HG03066 (cell line): ENCODE measurements around the gene SPPL3.
"Not testable (repeated sequence)": the region's sequence is repeated elsewhere in the genome, so short reads cannot be mapped to it uniquely, and the experiment has no call there.

ENCODE experiments used
- ATAC-seq: cut with Tn5 transposase; IDR thresholded peaks from one replicate; pipeline ENCODE4 v1.9.1; 2021; ENCODE audit warnings: low read depth; ENCODE audit not compliant: unreplicated experiment

The SPPL3 gene

DNA sequence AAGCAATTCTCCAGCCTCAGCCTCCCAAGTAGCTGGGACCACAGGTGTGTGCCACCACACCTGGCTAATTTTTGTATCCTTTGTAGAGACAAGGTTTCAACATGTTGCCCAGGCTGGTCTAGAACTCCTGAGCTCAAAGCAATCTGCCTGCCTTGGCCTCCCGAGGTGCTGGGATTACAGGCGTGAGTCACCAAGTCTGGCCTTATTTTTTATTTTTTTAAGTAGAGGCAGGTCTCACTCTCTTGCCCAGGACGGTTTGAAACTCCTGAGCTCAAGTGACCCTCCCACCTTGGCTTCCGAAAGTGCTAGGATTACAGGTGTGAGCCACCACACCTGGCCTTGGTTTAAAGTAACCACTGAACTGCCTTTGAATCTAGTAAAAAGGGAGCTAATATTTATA, 56.8 kb downstream of the SPPL3 start:
- peak; percentile 20 for ATAC-seq

DNA sequence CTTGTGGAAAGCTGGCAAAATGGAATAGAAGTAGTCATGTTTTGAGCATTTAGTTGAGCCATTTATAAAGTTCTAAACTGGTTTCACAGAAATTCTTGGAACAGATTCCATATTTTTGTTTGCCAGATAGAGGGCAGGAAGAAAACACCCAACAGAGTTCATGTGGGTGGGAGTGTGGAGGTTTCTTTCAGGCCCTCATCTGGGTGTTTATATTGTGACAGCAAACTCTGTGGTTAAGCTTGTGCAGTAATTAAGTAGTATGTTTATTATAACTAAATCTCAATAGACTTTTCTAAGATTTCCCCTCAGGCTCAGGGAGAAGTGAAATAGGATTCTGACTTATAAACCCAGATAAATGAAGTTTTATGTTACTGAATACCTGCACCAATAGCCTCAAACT, 57.4 kb downstream of the SPPL3 start:
- no peak for ATAC-seq

DNA sequence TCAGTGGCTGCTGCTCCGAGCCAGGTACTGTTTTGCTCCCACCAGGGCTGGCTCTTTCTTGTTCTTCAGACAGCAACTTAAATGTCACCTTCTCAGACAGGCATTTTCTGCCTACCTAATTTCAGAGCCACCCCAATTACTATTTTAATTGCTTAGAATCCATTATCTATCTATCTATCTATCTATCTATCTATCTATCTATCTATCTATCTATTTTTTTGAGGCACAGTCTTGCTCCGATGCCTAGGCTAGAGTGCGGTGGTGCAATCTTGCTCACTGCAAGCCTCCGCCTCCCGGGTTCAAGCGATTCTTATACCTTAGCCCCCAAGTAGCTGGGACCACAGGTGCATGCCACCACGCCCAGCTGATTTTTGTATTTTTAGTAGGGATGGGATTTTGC, 58.5 kb downstream of the SPPL3 start:
- ATAC-seq = no peak

DNA sequence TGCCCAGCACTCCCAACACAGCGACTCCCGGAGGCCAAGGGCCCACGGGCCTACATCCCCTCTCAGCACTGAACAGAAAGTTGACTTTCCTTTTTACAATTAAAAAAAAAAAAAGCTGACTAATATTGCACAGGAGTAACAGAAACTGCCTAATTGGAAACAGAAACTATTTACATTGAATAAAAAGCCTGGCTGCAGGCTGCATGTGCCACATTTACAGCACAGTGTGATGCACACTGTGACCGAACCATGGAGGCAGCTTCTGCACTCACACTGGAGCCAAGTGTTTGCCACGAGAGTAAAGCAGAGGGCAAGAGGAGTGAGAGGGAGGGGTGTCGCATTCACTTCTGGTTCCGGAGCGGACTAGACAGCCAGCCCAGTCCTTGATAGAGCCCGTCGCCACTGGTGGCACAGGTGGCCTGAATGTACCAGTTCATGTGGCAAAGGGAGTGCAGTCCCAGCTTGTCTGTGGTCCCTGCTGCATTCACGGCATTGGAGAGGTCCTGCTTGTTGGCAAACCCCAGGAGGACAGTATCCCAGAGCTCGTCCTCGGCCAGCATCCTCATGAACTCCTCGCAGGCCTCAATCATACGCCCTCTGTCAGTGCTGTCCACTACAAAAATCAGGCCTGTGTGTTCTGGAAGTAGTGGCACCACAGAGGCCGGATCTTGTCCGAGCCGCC, 59.2 kb downstream of the SPPL3 start:
- no peak for ATAC-seq

DNA sequence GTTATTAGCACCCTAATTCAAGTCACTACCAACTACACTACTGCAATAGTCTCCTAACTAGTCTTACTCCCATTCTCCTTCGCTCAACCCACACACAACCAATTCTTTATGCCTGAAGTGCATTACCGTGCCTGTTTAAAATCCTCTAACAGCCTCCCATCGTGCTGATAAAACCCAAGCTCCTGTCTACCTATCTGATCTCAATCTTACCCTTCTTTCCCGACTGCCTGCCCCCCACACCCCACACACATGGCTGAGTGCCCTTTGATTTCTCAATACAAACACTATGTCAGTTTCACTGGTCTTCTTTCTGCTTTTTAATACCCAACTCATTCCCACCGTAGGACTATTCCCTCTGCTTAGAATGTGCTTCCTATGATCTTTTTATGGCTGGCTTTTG, 59.9 kb downstream of the SPPL3 start:
- ATAC-seq = no peak

DNA sequence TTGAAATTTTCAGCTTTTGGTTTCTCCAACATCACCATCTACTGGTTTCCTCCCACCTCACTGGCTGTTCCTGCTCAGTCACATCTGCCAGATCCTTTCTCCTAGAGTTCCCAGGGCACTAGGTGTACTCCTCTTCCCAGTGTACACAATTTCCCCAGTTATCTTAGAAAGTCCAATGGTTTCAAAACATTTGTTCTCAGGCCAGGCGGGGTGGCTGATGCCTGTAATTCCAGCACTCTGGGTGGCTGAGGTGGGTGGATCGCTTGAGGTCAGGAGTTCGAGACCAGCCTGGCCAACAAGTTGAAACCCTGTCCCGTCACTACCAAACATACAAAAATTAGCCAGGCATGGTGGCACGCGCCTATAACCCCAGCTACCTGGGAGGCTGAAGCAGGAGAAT, 60.7 kb downstream of the SPPL3 start:
- ATAC-seq = no peak

DNA sequence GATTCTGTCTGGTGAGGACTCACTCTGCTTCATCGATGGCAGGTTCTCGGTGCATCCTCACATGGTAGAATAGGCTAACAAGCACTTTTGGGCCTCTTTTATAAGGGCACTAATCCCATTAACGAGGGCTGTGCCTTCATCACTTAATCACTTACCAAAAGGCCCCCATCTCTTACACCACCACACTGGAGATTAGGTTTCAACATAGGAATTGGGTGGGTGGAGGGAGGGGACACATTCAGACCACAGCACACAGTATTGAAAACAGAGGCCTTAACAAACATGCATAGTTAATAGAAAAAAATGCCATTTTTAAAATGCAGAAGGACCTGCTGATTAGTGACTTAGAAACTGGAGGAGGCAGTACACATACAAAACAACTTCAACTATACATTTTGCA, 61.6 kb downstream of the SPPL3 start:
- ATAC-seq = no peak

DNA sequence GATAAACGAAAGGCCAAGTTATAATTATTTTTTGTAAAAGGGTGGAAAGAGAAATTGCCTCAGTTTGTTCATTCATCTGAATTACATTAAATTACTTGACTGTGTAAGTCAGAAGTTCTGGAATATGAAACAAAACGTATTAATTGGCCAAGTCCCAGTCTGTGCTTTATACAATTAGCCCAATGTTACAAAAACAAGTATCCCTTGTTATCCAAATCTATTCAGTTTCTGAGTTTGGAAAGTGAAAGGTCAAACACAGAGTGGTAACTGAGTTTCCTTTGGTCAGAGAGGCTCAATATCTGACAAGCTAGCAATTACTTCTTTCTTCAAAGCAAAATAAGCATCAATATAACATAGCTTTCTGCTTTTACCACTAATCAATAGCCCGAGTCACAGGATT, 62.6 kb downstream of the SPPL3 start:
- no peak for ATAC-seq

DNA sequence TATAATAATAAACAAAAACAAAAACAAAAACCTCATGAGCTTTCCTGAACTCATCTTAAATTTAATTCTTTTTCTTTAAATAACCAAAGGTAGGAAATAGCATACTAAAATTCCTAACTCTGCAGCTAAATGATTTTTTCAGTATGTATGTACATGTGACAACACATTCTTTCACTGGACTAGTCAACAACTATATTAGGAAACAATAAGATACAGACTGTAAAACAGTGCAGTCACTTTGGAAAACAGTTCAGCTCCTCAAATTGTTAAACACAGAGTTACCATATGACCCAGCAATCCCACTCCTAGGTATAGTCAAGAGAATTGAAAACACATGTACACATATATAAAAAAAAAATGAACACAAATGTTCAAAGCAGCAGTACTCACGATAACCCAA, 64.7 kb downstream of the SPPL3 start:
- ATAC-seq = no peak

DNA sequence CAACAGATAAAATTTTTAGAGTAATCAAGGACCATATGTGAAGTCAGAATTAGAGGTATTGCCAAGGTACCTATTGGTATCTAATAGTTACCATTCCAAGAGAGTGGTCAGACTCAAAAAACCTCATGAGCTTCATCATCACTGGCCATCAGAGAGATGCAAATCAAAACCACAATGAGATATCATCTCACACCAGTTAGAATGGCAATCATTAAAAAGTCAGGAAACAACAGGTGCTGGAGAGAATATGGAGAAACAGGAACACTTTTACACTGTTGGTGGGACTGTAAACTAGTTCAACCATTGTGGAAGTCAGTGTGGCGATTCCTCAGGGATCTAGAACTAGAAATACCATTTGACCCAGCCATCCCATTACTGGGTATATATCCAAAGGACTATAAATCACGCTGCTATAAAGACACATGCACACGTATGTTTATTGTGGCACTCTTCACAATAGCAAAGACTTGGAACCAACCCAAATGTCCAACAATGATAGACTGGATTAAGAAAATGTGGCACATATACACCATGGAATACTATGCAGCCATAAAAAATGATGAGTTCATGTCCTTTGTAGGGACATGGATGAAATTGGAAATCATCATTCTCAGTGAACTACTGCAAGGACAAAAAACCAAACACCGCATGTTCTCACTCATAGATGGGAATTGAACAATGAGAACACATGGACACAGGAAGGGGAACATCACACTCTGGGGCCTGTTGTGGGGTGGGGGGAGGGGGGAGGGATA, 65.4 kb downstream of the SPPL3 start:
- not testable (repeated sequence) for ATAC-seq

DNA sequence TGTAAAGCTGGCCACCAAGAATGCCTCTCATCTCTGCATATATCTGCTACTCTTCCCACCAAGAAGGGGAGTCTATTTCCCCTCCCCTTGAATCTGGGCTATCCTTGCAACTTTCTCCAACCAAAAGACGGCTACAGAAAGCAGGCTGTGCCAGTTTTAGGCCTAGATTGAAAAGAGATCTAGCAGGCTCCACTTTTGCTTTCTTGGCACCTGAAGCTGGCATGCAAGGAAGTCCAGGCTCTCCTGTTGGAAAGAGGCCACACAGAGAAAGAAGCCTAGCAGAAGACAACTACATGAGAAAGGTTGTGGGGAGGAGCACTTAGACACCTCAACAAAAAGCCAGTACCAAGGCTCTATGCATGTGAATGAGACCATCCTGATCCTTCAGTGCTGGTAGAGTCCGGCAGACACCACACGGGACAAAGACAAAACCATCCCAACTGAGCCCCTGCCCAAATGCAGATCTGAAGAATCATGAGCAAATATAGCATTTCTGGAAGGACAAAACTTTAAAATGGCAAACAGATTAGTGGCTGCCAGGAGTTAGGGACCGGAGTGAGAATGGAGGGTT, 68.0 kb downstream of the SPPL3 start:
- ATAC-seq = no peak

DNA sequence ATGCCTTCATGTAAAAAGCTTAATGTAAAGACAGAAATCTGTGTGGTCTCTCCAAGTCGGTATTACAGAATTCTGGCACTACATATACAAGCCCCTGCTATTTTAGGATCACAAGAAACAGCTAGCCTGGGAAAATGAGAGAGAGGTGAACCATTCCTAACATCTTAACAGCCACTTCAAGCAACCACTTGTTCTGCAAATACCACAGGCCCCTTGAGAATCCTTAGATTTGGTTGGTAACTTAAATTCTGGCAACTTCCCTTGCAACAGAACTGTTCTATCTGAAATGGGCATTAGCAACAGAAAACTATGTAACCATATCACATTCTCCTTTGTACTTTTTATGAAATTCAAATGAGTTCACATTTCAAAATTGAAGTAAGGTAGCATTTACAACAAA, 68.5 kb downstream of the SPPL3 start:
- no peak for ATAC-seq

DNA sequence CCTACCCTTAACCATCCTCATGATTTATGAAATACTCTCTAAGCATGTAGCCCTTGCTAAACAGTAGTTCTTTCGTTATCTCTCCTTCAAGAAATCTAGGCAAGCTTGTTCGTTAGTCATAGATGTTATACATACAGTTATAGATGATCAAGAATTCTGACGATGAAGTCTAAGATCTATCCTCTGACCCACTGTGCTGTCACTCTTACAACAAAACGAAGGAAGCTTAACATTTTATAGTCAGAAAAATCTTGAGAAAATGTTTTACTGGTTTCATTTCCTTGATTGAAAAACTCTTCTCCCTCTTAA, 68.9 kb downstream of the SPPL3 start:
- ATAC-seq = no peak

DNA sequence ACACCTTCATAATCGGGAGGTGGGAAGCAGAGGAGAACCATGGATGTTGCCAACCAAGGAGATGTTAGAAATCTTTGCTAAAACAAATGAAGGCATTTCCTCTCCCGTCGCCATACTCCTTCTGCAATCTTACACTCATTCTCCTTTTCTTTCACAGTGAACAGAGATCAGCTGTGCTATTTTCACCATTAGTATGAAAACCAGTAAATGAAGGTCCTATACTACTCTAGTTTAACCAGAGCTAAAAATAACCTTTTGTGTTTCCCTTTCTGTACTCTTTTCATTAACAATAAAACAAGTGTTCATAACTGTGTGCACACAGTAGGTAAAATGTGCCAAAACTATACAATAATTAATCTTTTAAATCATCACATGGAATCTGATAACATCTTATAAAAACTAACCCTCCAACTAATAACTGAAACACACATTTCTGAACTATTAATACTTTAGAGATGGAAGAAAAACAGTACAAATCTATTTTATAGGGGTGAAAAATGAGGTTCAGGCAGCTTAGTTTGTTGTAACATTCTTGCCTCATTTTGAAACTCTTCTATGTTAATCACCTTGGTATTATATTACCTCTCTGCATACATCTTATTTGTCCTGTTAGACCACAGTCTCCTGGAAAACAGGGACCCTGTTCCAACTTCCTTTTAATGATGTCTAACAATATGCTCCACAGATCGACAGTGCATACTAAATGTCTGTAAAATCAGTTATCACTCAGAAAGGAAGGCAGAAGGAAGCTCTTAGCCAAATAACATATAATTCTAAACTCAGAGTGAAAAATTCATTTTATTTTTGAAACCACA, 69.5 kb downstream of the SPPL3 start:
- peak; percentile 52 for ATAC-seq

DNA sequence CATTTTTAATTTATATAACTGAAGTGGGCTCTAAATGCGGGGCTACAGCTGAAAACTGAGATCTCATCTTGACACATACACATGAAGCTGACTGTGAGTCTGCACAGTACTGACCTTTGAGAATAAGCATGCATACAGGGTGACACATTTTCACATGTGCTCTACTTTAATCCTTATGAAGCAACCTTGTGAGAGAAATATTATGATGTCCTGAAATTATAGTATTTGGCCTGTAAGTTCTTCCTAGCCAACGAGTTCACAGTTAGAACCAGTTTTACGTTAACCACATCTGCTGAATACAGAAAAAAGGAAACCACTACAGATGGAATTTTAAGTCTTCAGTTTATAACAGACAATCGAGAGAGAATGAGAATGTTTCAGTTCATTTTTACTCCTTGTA, 70.3 kb downstream of the SPPL3 start:
- peak; percentile 35 for ATAC-seq

DNA sequence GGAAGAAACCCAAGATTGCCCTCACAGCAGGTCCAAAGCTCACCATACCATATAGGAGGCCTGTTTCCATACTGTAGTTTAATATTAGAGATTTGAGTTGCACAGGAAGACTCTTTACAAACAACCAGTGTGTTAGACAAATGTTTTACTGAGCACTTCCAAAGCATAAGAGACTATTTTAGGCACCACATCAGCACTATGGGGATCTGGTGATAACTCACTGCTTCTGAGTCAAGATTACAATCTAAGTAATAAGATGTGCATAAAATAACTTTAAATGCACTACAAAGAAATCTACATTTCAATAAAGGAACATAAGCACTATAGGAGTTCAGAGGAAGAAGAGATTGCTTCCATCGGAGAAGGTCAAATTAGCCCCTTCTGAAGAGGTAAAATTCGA, 71.4 kb downstream of the SPPL3 start:
- ATAC-seq = no peak

DNA sequence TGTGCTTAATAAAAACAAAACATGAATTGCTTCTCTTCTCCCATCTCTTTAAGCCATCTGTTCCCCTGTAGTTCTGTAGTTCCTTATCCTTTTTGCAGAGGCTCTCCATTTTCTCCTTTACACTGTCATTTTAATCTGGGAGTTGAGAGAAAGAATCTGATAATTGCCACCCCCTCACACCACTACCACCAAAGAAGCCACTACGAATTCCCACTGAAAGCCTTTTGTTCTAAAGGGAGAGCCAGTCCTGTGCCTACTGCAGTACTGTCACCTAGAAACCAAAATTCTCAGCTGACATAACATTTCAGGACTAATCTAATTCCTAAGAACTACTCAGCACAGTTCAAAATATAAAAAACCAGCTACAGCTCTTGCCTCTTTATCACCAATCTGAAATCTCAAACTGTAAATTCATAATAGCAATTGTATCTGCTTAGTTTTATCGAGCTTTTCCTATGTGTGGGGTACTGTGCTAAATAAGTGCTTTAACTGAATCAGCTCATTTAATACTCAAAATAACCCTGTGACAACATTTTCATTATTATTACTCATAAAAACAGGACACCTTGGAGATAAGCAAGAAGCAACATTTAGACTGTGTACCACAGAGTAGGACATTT, 72.4 kb downstream of the SPPL3 start:
- ATAC-seq = no peak

DNA sequence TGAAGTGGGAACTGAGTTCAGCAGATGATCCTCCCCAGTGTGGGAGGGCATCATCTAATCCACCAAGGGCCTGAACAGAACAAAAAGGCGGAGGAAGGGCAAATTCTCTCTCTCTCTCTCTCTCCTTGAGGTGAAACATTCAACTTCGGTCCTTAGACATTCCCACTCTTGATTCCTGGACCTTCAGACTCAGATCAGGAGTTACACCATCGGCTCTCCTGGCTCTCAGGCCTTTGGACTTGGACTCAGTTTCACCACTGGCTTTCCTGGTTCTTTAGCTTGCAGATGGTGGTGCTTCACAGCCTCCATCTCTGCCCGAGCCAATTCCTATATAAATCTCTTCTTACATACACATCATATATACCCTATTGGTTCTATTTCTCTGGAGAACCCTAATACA, 73.2 kb downstream of the SPPL3 start:
- ATAC-seq = no peak

DNA sequence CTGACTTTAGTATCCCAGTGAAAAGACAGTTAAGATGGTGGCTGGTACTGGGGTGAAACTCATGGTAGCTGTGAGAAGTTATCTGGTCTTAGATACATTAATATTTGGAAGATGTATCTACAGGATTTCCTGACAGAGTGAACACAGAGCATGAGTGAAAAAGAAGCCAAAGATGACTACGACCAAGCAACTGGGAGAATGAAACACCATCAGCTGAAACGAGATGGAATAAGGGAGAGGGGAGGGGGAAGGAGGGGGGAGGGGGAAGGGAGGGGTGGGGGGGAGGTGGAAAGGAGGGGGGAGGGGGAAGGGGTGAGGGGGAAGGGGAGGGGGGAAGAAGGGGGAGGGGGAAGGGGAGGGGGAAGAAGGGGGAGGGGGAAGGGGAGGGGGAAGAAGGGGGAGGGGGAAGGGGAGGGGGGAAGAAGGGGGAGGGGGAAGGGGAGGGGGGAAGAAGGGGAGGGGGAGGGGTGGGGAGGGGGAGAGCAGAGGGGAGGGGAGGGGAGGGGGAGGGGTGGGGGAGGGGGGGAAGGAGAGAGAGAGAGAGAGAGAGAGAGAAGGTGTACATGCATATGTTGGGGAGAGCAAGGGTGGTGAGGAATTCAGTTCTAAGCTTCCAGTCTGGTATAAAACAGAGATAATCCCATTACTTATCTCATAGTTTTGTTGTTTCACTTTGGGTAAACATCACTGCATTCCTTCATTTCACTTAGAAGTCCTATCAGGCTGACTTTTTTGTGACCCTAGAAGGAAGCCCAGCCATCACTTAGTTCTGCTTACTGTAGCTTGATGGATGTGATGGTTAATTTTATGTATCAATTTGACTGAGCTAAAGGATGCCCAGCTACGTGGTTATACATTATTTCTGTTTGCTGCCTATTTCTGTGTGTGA, 73.9 kb downstream of the SPPL3 start:
- no peak for ATAC-seq

DNA sequence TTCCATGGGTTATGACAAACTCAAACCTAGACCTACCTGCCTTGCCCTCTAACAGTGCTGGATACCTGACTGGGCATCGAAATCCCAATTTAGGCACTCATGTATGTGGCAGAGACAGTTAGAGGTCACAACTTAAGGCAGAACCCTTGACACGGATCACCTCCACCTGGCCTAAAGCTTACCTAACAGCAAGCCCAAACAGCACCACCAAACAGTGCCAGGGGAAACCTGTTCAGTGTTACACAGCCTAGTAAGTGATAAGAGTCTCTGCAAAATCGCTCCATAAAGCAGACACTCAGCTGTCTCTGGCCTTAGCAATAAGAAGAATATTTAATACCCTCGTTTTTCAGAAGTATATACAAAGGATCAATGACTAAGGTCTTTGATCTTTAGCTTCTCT, 77.8 kb downstream of the SPPL3 start:
- no peak for ATAC-seq
